ENCODE results near the gene SETD1A.

SETD1A gene

DNA sequence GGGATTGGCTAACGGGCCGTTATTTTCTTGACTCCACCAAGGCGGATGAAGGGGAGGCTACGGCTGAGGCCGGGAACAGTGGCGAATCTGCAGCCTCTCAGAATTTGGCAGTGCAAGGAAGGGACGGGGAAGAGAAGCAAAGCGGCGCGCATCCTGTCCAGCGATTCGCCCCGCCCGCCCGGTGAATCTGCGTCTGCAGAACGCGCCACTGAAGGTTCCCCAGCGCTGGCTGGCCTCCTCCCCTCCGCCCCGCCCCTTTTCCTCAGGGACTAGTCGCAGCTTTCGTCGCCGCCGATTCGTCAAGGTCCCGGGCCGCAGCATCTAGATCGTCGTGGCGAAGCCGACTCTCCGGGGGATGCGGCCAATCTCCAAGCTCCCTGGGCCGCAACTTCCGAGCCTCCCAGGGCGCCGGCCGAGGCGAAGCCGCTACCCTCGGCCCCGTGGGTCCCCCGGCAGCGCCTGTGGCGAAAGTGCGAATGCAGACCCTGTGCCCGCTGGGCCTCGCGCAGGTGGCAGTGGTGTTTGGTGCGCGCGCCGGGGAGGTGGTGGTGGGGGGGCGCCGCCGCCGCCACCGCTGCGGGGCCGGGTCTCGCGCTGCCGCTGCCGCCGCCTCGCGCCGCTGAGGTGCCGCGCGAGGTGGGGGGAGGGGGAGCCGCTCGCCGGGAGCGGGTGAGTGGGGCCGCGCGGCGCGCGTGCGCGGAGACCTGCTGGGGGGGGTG is at the start of gene SETD1A:
TSS of gene SETD1A (plus strand) at position 299 of the 719 bp plus-strand sequence. CDS start 978 bp downstream, outside the sequence.
- DNase-seq, result peak; percentile 99

DNA sequence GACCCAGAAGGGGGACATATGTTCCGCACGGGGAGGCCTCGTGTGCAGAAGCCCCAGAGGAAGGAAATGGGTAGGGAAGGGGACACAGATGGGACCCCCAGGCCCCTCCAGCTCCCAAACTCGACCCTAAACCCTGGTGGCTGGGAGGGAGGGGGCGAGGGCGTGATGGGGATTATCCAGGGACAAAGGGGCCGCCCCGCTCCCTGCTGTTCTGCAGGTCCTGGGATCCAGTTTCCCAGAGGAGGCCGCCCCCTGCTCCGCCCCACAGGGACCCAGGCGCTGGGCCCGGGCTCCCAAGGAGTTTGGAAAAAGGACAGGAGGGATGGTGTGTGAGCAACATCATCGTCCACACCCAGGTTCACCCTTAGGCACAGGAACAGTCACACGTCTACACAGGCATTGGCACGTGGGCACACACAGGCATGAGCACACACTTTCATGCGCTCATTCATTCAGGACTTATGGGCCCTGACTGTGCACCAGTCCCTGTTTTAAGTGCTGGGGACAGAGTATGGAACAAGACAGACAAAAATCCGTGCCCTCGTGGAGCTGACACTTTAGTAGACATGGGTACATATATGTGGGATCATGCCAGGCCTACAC is 47.0 kb upstream of the SETD1A start:
- no peak for DNase-seq

DNA sequence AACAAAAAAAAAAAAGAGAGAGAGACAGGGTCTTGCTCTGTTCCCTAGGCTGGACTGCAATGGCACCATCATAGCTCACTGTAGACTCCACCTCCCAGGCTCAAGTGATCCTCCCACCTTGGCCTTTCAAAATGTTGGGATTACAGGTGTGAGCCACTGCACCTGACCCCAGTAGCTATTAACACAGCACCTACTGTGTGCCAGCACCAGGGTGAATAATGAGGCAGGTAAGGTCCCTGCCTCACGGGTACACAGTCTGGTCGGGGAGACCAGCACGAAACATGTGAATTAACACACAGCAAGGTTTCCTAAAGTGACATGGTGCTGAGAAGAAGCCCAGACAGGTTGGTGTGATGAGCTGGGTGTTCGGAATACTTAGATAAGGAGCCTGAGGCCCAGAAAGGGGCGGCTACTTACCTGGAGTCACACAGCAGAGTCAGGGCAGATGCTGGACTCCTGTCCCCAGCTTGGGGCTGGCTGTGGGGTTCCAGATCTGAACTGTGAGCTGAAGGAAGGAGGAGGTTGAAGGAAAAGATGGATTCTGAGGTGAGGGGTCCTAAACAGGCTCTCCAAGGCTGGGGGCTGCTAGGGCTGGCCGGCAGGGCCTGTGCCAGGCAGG is 44.7 kb upstream of the SETD1A start:
- no peak for DNase-seq

DNA sequence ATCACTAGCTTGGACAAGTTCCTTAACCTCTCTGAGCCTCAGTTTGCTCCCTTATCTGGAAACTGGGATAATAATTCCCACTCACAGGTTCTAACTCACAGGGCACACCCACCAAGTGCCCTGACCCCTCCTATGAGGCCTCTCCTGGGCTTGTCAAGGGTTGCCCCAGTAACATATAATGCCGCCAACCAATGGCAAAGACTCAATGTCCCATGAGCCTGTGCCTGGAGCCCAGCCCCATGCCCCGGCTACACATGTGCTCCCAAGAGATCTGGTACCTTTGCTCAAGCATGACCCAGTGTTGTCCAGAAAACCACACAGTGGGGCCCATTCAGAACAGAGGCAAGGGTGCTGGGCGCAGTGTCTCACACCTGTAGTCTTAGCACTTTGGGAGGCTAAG is 42.7 kb upstream of the SETD1A start:
- DNase-seq, result peak; percentile 23

DNA sequence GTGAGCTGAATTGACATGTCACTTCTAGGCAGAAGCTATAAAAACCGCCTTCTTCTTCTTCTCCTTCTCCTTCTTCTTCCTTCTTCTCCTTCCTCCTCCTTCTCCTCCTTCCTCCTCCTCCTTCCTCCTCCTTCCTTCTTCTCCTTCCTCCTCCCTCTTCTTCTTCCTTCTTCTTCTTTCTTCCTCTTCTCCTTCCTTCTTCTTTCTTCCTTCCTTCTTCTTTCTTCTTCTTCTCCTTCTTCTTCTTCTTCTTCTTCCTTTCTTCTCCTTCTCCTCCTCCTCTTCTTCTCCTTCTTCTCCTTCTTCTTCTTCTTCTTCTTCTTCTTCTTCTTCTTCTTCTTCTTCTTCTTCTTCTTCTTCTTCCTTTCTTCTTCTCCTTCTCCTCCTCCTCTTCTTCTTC is 38.9 kb upstream of the SETD1A start:
- no peak for DNase-seq

DNA sequence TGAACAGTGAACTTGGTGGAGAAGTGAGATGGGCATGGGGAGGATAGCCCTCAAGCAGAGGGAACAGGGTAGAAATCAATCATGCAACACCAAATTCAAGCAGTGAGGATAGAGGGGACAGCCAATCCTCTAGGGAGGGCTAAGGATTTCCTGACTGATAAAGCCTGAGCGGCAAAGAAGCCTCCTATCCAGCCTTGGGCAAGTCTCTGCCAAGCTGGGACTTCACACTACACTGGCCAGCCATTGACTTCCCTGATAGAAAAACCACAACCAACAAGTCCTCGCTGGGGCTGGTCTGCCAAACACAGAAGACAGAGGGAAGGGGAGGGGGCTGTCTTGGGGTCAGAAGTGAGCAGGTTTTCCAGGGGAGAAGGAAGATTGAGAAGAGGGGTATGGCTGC is 36.7 kb upstream of the SETD1A start:
- peak; percentile 51 for DNase-seq

DNA sequence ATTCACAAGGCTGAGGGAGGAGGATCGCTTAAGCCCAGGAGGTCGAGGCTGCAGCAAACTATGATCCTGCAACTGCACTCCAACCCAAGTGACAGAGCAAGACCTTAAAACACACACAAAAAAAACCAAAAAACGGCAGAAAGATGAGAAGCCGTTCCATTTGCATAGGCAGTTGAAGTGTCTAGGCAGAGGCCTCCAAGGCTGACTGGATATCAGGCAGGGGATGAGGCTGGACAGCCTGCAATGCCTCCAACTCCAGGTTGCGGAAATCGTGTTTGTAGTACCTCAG is 36.2 kb upstream of the SETD1A start:
- no peak for DNase-seq

DNA sequence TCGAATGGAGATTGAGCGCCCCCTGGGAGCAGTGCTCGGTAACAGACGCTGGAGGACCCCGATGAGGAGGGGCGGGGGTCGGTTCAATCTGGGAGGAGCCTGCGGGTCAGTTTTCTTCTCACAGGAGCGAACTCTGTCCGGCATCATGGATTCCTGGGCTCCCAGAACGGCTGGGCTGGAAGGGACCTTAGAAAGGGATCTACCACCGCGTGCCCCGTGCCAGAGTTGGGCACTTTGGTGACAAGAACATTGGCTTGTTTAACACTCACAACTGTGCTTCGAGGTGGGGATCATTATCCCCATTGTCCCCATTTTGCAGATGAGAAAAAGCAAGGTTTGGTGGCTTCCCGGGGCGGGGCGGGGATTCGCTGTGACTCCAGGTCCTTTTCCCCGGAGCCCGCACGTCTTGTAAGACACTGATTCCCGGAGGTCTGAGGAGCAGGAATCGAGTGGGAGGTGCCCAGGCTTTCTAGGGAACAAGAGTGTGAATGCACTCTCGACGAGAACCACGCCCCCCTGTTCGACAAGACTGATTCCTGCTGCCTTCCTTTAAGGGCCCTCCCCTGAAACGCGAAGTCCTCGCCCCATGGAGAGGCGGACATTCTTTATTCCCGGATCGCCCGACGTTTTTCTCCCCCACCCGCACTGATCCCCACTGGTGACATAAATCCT is 35.7 kb upstream of the SETD1A start:
- DNase-seq, result peak; percentile 95

DNA sequence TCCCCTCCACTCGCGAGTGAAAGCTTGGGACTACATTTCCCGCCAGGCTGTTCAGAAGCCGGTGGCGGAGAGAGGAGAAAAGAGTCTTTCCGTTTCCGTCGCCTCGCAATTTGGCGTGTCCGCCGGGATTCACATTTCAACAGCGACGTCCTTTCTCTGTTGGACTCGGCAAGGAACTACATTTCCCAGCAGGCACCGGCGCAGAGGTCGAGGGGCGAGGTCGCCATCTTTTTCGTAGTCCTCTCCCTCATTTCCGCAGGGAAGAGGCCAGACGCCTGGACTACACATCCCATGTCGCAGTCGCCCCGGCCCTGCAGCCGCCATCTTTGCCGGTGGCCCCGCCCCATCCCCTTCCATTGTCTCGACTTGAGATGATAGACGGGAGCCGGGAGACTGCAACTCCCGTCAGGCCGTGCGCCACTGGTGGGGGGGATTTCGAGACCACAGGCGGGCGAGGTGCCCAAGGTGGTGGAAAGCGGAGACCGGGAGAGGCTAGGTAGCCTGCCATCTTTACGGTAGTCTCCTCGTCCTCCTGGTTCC is 35.1 kb upstream of the SETD1A start:
- DNase-seq, result peak; percentile 100

DNA sequence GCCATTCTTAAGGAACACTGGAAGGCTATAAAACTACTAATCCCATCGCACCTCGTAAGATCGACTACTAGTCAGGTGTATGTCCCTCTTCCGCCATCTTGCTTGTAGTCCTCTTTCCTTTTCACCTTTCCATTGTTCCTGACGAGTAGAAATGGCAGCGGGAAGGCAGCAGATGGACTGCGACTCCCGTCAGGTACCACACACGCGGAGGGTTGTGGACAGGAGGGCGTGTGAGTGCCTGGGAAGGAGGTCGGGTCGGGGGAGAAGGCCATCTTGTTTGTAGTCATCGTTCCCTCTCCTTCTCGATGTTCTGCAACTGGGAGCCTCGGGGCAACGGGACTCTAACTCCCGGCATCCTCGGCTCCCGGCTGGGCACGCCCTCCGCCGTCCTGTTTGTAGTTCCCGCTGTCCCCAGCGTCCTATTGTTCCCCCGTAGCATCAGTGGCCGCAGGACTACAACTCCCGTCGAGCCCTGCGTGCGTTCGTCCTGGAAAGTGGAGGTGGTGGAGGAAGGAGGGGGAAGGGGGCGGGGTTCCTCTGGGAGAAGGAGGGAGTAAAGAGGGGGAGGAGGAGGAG is 34.5 kb upstream of the SETD1A start:
- peak; percentile 100 for DNase-seq

DNA sequence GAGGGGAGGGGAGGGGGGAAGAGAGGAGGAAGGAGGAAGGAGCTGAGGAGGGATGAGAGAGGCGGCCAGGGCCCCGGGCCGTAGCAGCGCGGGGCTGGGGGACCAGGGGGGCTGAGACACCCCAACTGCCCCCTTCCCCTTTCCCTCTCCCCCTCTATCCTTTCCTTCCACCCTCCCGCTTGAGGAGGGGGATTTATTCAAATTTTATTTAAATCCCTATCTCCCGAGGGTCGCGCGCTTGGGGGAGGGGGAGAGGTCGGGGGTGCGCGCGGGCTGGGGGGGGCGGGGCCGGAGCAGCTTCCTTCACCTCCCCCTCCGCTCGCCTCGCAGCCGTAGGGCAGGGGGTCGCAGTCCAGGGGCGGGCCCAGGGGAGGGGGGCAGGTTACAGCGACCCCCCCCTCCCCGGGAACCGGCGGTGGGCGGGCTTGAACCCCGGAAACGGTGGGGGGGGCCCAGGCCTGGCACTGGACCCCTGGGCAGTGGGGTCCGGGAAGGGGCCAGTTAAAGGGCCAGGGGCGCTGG is 33.9 kb upstream of the SETD1A start, which contains the start of gene FBXL19:
TSS of gene FBXL19 (plus strand) at position 19 of the 522 bp plus-strand sequence. CDS start 2,183 bp downstream, outside the sequence.
- no peak for DNase-seq

DNA sequence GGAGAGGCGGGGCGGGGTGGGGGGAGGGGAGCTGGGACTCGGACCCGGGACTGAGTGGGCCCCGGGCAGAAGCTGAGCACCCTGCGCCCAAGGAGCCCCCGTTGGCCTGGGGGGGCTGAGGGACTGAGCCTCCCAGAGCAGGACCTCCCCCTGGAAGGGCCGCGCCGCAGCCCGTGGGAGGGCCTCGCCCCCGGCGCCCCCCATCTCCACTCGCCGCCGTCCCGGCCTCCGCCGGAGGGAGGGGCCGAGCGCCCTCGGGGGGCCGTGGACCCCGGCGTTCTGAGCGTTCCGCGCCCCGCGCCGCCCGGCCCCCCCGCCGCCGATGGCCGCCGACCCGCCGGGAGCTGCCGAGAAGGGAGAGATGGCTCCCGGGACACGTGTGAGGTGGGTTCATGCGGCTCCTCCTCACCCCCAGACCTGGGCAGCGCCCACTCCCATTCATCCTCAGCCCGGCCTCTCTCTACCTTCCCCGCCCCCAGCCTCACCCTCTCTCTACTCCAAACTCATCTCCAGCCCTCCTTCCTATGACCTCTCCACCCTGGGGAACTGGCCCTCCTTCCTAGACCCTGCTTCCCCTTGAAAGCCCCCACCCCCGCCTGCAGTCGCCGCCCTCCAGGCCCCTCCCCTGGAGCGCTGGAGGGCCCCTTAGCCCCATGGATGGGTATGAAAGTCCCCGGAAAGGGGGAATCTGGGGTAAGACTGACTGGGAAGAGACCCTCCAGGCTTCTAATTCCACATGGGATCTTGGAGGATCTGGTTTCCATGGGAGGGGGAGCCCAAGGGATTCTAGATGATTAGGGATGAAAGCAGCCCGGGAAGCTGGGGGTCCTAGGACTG is 33.3 kb upstream of the SETD1A start:
- DNase-seq, result peak; percentile 20

DNA sequence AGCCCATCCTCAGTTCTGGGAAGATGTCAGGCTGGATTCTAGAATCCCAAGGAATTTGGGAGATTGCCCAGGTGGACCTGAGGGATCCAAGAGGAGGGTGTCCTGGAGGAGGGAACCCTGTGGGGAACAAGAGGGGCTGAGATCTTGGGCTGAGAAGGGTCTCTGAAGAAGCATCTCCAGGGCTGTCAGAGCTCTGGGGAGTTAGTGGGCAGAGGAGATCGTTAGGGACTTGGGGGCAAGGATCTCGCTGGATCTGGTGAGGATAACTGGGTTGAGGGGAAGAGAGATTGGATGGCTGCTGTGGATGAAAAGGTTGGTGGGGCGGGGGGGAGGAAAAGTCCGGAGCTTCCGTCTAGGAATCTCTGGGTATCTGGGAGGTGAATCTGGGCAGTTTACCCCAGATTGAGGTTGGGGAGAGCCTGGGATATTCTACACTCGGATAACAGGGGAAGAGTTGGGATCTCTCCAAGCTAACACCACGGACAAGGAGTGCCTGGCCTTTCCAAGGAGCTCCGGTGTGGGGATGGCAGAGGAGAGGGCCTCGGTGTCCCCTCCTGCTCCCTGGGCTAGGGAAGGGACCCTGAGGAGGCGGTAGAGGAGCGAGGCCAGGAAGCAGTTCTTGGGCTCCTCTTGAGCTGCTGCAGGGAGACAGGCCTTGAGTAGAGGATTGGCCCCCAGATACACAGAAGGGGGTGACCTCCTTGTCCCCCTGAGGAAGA is 32.5 kb upstream of the SETD1A start:
- no peak for DNase-seq

DNA sequence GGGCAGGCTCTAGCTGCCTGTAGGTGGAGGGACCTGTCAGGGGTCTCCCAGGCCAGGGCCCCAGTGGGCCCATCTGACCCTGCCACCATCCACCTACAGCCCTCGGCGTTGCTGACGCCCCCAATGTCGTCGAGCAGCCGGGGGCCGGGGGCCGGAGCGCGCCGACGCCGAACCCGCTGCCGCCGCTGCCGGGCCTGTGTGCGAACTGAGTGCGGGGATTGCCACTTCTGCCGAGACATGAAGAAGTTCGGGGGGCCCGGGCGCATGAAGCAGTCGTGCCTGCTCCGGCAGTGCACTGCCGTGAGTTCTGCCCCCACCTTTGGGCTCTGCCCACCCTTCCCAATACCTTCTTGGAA is 31.9 kb upstream of the SETD1A start:
- DNase-seq, result no peak

DNA sequence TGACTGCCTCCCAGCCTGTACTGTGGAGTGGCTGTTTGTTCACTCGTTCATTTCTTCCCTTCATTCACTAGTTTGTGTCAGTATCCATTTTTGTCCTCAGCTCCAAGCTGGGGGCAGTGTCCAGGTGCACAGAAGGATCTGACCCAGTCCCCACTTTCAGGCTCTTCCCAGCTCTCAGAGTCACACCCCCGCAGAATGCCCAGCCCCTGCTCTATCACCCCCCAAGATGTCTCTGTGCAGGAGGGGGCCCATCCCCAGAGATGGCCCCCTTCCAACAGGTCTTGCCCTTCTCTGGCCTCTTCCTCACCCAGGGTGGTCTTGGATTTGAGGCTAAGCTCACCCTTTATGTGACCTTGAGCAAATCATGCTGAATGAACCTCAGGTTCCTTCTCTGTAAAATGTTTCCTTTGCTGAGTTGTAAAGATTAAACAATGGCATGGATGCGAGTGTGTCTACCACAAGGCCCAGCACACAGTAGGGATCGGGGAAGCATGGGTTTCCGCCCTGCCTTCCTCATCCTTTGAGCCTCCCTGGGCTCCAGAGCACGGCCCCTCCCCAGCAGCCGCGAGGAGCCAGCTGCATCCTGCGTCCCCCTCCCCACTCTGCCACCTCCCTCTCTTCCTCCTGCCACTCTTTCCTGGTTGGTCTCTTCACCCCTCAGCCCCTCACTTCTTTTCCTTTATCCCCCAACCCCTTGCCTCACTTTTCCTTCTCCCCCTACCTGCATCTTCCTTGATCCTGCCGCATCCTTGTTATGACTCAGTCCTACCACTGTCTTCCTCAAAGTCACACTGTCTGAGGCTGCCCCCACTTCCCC is 31.4 kb upstream of the SETD1A start:
- DNase-seq, result no peak

DNA sequence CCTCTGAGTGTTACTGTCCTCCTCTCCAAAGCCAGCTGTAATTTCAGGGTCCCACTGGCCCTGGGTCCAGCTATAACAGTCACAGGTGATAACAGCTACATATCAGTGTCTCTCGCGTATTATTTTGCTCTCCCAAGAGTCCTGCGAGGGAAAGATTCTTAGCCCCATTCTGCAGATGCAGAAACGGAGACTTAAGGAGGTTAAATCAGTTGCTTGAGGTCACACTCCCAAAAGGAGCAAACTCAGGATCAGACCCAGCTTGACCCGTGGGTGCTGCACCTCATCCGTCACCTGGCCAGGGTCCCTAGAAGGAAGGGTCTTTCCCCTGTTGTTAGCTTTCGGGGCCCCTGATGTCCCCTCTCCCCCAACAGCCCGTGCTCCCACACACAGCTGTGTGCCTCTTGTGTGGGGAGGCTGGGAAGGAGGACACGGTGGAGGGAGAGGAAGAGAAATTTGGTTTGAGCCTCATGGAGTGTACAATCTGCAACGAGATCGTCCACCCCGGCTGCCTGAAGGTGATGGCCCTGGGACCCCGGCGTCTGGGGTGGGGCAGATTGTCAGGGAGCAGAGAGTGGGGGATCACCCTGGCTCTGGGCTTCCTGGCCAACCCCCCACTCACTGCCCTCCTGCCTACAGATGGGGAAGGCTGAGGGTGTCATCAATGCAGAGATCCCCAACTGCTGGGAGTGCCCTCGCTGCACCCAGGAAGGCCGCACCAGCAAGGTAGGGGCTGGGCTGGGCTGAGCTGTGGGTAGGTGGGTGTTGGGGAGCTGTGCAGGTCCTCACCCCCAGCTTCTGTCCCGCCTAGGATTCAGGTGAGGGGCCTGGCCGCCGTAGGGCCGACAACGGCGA is 30.4 kb upstream of the SETD1A start:
- DNase-seq, result no peak

DNA sequence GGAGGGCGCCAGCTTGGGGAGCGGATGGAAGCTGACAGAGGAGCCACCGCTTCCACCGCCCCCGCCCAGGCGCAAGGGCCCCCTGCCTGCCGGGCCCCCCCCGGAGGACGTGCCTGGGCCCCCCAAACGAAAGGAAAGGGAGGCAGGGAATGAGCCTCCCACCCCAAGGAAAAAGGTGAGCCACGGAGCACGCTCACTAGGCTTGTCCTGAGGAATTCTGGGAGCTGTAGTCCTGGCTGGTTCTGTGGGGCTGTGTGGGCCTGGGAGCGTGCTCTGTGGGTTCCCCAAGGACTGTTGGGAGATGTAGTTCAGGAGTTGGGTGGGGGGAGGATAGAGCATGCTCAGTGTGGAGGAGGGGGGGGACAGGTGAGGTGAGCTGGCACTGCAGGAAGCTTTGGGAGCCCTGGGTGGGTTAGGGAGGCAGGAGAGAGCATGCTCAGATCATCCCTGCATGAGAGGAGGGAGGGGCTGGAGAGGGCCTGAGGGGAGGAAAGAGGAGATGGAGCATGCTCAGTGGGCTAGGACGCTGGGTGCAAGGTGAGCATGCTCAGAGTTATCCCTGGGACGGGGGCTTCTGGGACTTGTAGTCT is 29.7 kb upstream of the SETD1A start:
- DNase-seq, result peak; percentile 78

DNA sequence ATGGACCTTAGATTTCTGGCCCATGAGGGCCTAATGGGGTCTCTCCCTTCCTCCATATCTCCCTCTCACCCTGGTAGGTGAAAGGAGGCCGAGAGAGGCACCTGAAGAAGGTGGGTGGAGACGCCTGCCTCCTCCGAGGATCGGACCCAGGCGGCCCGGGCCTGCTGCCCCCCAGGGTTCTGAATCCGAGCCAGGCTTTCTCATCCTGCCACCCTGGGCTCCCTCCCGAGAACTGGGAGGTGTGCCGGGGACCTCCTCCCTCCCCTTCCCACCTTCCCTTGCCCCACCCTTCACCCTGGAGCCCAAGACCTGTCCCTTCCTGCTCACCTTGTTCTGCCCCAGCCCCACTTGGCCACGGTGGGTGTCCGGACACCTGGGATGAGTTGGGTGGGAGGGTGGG is 29.2 kb upstream of the SETD1A start:
- no peak for DNase-seq

DNA sequence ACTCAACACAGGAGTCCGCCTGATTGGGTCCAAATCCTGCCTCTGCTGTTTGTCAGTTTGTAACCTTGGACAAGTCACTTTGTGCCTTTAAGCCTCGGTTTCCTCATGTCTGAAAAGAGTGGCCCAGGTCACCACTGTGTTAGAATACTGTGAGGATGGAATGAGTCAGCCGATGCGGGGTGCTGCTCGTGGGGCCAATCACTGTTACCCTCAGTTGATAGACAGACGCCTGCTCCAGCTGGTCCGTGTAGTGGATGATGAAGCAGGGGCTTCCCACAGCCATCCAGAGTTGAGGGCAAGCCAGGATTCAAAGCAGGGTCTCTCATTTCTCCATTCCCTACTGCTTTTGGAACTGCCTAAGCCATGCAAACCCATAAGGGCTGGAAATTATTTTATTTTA is 28.4 kb upstream of the SETD1A start:
- DNase-seq, result no peak

All from hematopoietic multipotent progenitor cell treated with erythropoietin and hydrocortisone succinate and interleukin-3 and kit ligand, for 6 days (in vitro differentiated cells).